Activated CD4-positive, alpha-beta T cell treated with anti-CD3 and anti-CD28 coated beads, Interleukin-2, amount 10 ng/mL, durations not matched to agents 7 days and 5 days (primary cell): ENCODE measurements around the gene THAP4. TPM values are rescaled to one million over a fixed set of nuclear protein-coding genes. Genes with fewer than 3 reads are reported as not detected.

Source experiments
- CTCF ChIA-PET: fragments of 350-600 bp; sonication (Branson Sonifier 250); formaldehyde crosslinking; loops from one replicate; lab custom pipeline; 2021; ENCODE audit warnings: antibody characterized with exemption; lab: Charles Lee
- POLR2A ChIA-PET: fragments of 350-600 bp; sonication (Branson Sonifier 250); formaldehyde crosslinking; loops from one replicate; lab custom pipeline; 2021; ENCODE audit warnings: antibody characterized with exemption; lab: Charles Lee
- DNase-seq: peaks from one replicate; pipeline ENCODE4 v3.0.0-alpha.2; 2020
- H3K27ac Mint-ChIP-seq: one replicate; pipeline ENCODE4 v1.8.0; 2021; ENCODE audit warnings: mild to moderate bottlenecking, moderate library complexity, mixed read lengths
- H3K27me3 Mint-ChIP-seq: one replicate; pipeline ENCODE4 v1.8.0; 2021; ENCODE audit warnings: mixed read lengths
- H3K36me3 Mint-ChIP-seq: one replicate; pipeline ENCODE4 v1.8.0; 2021; ENCODE audit warnings: low read depth, mixed read lengths
- H3K4me1 Mint-ChIP-seq: one replicate; pipeline ENCODE4 v1.8.0; 2021; ENCODE audit warnings: mixed read lengths
- H3K4me3 Mint-ChIP-seq: one replicate; pipeline ENCODE4 v1.8.0; 2021; ENCODE audit warnings: mild to moderate bottlenecking, moderate library complexity, mixed read lengths
- H3K9me3 Mint-ChIP-seq: one replicate; pipeline ENCODE4 v1.8.0; 2021; ENCODE audit warnings: mixed read lengths
- total RNA-seq, 2 experiments: library from RNA; stranded (reverse); gene quantifications; one replicate each; pipeline ENCODE4 v1.2.3, GENCODE V29; 2021

THAP4 gene
- total RNA-seq, 2 experiments from 2014 or later: 35.4 to 37.0 TPM

- Mint-ChIP-seq H3K27me3 (peaks cover 4% of the 10 kb centered on the region), H3K27ac (no peak overlapping the region), H3K9me3 (no peaks in the 10 kb centered on the region), H3K36me3 (peaks cover 3% of the 10 kb centered on the region), H3K4me3 (no peak overlapping the region), H3K4me1 (peaks cover 3% of the 10 kb centered on the region)
- DNase-seq: no peak
- ChIA-PET POLR2A (no interaction called here), CTCF (interaction anchor here (1.1 to 1.2 kb wide), 2 partner anchors 11 to 17 kb away, joined by 3 read pairs; no protein-coding TSS in a partner anchor)
These were observed 100.9 kb downstream of the THAP4 start for GRCh38 chr2:241535871-241536655.

GRCh38 chr2:241534701-241535375, 102.1 kb downstream of the THAP4 start:
- Mint-ChIP-seq H3K27me3 (no peaks in the 10 kb centered on the region), H3K4me3 (no peak overlapping the region), H3K36me3 (no peaks in the 10 kb centered on the region), H3K9me3 (no peaks in the 10 kb centered on the region), H3K27ac (no peak overlapping the region), H3K4me1 (no peaks in the 10 kb centered on the region)
- POLR2A ChIA-PET: no interaction called here
- DNase-seq: no peak
- CTCF ChIA-PET: interaction anchor here (0.6 kb wide), 1 partner anchor 19 kb away, joined by 3 read pairs; no protein-coding TSS in a partner anchor

Other genes with a start within 250 kb of the THAP4 start
- gene STK25, start 128.6 kb downstream of the THAP4 start, total RNA-seq: 100 to 1,000 TPM; 133 to 135 TPM
- not detected for gene BOK, start 78.4 kb downstream of the THAP4 start, total RNA-seq
- gene ATG4B, start 535 bp upstream of the THAP4 start, total RNA-seq: 10 to 100 TPM; 75.0 to 88.3 TPM
- gene DTYMK, start 49.7 kb upstream of the THAP4 start, total RNA-seq: 10 to 100 TPM; 79.7 to 87.0 TPM
- gene ING5, start 64.9 kb upstream of the THAP4 start, total RNA-seq: 10 to 100 TPM; 39.9 to 45.4 TPM
- gene D2HGDH, start 97.5 kb upstream of the THAP4 start, total RNA-seq: 10 to 100 TPM; 18.5 to 29.2 TPM
- gene GAL3ST2, start 139.7 kb upstream of the THAP4 start, total RNA-seq: not detected
- gene NEU4, start 172.0 kb upstream of the THAP4 start, total RNA-seq: under 1 TPM in 1 of 2 experiments, not detected in 1; 0.37 TPM
- gene PDCD1, start 221.7 kb upstream of the THAP4 start, total RNA-seq: 1 to 10 TPM; 4.7 to 4.9 TPM
- gene RTP5, start 232.6 kb upstream of the THAP4 start, total RNA-seq: not detected